ENCODE results near the gene VAPA. TPM values are rescaled to one million over a fixed set of nuclear protein-coding genes. Genes with fewer than 3 reads are reported as not detected.
"Not testable (repeated sequence)": the region's sequence is repeated elsewhere in the genome, so short reads cannot be mapped to it uniquely, and the experiment has no call there.

Gene VAPA
- total RNA-seq, 2 experiments from 2014 or later = 162 to 177 TPM

DNA sequence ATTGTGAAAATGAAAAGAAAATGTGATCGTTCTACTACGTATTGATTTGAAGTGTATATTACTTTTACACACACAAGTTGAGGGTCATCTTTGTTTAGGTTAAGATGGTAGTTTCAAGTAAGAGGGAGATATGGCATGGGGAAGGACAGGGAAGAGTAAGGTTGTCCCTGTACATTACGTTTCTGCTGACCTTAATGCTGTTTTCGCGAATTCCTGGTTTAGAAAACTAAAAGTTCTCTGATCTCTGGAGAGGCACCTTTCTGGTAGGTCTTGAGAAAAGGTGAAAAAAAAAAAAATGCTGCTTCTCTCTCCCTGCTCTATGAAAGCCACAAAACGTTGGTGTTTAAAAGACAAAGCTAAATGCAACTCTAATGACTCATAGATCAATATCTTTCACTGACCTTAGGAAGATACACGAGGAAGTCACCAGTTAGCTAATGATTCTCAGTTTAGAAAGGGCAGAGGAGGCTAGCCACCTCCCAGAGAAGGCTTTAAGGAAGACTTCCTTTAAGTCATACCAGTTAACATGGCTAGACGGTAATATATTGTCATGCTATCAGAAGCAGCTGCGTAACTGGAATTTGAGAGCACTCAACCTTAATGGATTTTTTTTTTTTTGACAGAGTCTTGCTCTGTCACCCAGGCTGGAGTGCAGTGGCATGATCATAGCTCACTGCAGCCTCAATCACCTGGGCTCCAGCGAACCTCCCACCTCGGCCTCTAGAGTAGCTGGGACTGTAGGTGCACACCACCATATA lies 14.8 kb upstream of the VAPA start:
- POLR2A ChIA-PET = no interaction called here
- H3K27me3 Mint-ChIP-seq = peaks cover 9% of the 10 kb centered on the region
- no peak for ATAC-seq (ENCODE audit: poor library complexity)

DNA sequence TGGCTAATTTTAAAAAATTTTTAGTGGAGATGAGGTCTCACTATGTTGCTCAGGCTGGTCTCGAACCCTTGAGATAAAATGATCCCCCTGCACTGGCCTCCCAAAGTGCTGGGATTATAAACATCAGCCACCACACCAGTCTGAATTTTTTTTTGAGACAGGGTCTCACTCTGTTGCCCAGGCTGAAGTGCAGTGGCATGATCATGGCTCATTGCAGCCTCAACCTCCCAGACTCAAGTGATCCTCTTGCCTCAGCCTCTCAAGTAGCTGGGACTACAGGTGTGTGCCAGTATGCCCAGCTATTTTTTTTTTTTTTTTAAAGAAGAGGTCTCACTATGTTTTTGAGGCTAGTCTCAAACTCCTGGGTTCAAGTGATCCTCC lies 14.3 kb upstream of the VAPA start:
- H3K27ac Mint-ChIP-seq; ATAC-seq (ENCODE audit: poor library complexity); H3K36me3 ChIP-seq (ENCODE audit: insufficient read depth, low read length); H3K9me3 ChIP-seq (ENCODE audit: control insufficient read depth in 1 of 2, insufficient read depth in 1 of 2, low read length in 2 of 2); CTCF ChIA-PET; POLR2A ChIA-PET; H3K4me3 ChIP-seq (ENCODE audit: low read length); H3K9me3 Mint-ChIP-seq; intact Hi-C loops (cut with DNase I, micrococcal nuclease); H3K4me1 ChIP-seq (ENCODE audit: insufficient read depth, low read length); H3K27ac ChIP-seq (ENCODE audit: low read depth in 1 of 2, low read length in 2 of 2); DNase-seq; H3K4me1 Mint-ChIP-seq (ENCODE audit: low read depth); H3K27me3 Mint-ChIP-seq; H3K27me3 ChIP-seq (ENCODE audit: control insufficient read depth in 1 of 2, insufficient read depth in 2 of 2, low read length in 2 of 2); H3K4me3 Mint-ChIP-seq; H3K36me3 Mint-ChIP-seq (ENCODE audit: low read depth): not testable (repeated sequence)

More for the DNA sequence above, 14.8 kb upstream of the VAPA start:
- no peak overlapping the region for H3K27ac ChIP-seq (ENCODE audit: low read depth in 1 of 2, low read length in 2 of 2)
- CTCF ChIA-PET = no interaction called here
- intact Hi-C loops (cut with DNase I, micrococcal nuclease) = no loop called here
- no peaks in the 10 kb centered on the region for H3K36me3 ChIP-seq (ENCODE audit: insufficient read depth, low read length)
- H3K4me3 ChIP-seq (ENCODE audit: low read length) = no peak overlapping the region
- no peak for DNase-seq
- no peaks in the 10 kb centered on the region for H3K4me1 Mint-ChIP-seq (ENCODE audit: low read depth)
- no peaks in the 10 kb centered on the region for H3K36me3 Mint-ChIP-seq (ENCODE audit: low read depth)
- TF ChIP-seq, protein P1, sequence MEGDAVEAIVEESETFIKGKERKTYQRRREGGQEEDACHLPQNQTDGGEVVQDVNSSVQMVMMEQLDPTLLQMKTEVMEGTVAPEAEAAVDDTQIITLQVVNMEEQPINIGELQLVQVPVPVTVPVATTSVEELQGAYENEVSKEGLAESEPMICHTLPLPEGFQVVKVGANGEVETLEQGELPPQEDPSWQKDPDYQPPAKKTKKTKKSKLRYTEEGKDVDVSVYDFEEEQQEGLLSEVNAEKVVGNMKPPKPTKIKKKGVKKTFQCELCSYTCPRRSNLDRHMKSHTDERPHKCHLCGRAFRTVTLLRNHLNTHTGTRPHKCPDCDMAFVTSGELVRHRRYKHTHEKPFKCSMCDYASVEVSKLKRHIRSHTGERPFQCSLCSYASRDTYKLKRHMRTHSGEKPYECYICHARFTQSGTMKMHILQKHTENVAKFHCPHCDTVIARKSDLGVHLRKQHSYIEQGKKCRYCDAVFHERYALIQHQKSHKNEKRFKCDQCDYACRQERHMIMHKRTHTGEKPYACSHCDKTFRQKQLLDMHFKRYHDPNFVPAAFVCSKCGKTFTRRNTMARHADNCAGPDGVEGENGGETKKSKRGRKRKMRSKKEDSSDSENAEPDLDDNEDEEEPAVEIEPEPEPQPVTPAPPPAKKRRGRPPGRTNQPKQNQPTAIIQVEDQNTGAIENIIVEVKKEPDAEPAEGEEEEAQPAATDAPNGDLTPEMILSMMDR (IDR thresholded peaks at IDR 0.05) = no peak
- H3K4me1 ChIP-seq (ENCODE audit: insufficient read depth, low read length) = no peaks in the 10 kb centered on the region
- H3K27me3 ChIP-seq (ENCODE audit: control insufficient read depth in 1 of 2, insufficient read depth in 2 of 2, low read length in 2 of 2) = no peaks in the 10 kb centered on the region
- no peak overlapping the region for H3K27ac Mint-ChIP-seq
- H3K4me3 Mint-ChIP-seq = no peak overlapping the region
- H3K9me3 Mint-ChIP-seq = no peaks in the 10 kb centered on the region
- H3K9me3 ChIP-seq (ENCODE audit: control insufficient read depth in 1 of 2, insufficient read depth in 1 of 2, low read length in 2 of 2) = no peaks in the 10 kb centered on the region

- Histone ChIP-seq H3K4me1 (ENCODE audit: insufficient read depth, low read length) (no peaks in the 10 kb centered on the region), H3K36me3 (ENCODE audit: insufficient read depth, low read length) (no peaks in the 10 kb centered on the region), H3K27me3 (ENCODE audit: control insufficient read depth in 1 of 2, insufficient read depth in 2 of 2, low read length in 2 of 2) (no peaks in the 10 kb centered on the region), H3K27ac (ENCODE audit: low read depth in 1 of 2, low read length in 2 of 2) (no peak overlapping the region), H3K9me3 (ENCODE audit: control insufficient read depth in 1 of 2, insufficient read depth in 1 of 2, low read length in 2 of 2) (no peaks in the 10 kb centered on the region), H3K4me3 (ENCODE audit: low read length) (no peak overlapping the region)
- TF ChIP-seq, protein P1 (IDR thresholded peaks at IDR 0.05) = no peak
- intact Hi-C loops (cut with DNase I, micrococcal nuclease) = no loop called here
- POLR2A ChIA-PET = no interaction called here
- CTCF ChIA-PET = no interaction called here
- no peak for DNase-seq
- peaks cover 16% of the 10 kb centered on the region for H3K27me3 Mint-ChIP-seq
- H3K4me1 Mint-ChIP-seq (ENCODE audit: low read depth) = no peaks in the 10 kb centered on the region
- H3K9me3 Mint-ChIP-seq = no peaks in the 10 kb centered on the region
- H3K4me3 Mint-ChIP-seq = no peak overlapping the region
- no peaks in the 10 kb centered on the region for H3K36me3 Mint-ChIP-seq (ENCODE audit: low read depth)
- no peak for ATAC-seq (ENCODE audit: poor library complexity)
- H3K27ac Mint-ChIP-seq = no peak overlapping the region
Measured at GRCh38 chr18:9900699-9901098, 13.1 kb upstream of the VAPA start.

GRCh38 chr18:9901377-9901776 lies 12.4 kb upstream of the VAPA start:
- ATAC-seq (ENCODE audit: poor library complexity) = no peak
- ChIA-PET POLR2A (no interaction called here), CTCF (no interaction called here)
- no peaks in the 10 kb centered on the region for H3K9me3 ChIP-seq (ENCODE audit: control insufficient read depth in 1 of 2, insufficient read depth in 1 of 2, low read length in 2 of 2)
- no peaks in the 10 kb centered on the region for H3K4me1 ChIP-seq (ENCODE audit: insufficient read depth, low read length)
- Mint-ChIP-seq H3K9me3 (no peaks in the 10 kb centered on the region), H3K27ac (no peak overlapping the region), H3K27me3 (peaks cover 23% of the 10 kb centered on the region), H3K36me3 (ENCODE audit: low read depth) (no peaks in the 10 kb centered on the region), H3K4me1 (ENCODE audit: low read depth) (no peaks in the 10 kb centered on the region), H3K4me3 (no peak overlapping the region)
- no peak overlapping the region for H3K27ac ChIP-seq (ENCODE audit: low read depth in 1 of 2, low read length in 2 of 2)
- H3K36me3 ChIP-seq (ENCODE audit: insufficient read depth, low read length) = no peaks in the 10 kb centered on the region
- TF ChIP-seq, protein P1 (IDR thresholded peaks at IDR 0.05) = no peak
- no peaks in the 10 kb centered on the region for H3K27me3 ChIP-seq (ENCODE audit: control insufficient read depth in 1 of 2, insufficient read depth in 2 of 2, low read length in 2 of 2)
- intact Hi-C loops (cut with DNase I, micrococcal nuclease) = no loop called here
- no peak overlapping the region for H3K4me3 ChIP-seq (ENCODE audit: low read length)
- DNase-seq = no peak

GRCh38 chr18:9902264-9902663 lies 11.6 kb upstream of the VAPA start:
- H3K36me3 Mint-ChIP-seq (ENCODE audit: low read depth); H3K9me3 Mint-ChIP-seq; H3K4me3 Mint-ChIP-seq; H3K27me3 ChIP-seq (ENCODE audit: control insufficient read depth in 1 of 2, insufficient read depth in 2 of 2, low read length in 2 of 2); H3K27ac Mint-ChIP-seq; H3K36me3 ChIP-seq (ENCODE audit: insufficient read depth, low read length); H3K9me3 ChIP-seq (ENCODE audit: control insufficient read depth in 1 of 2, insufficient read depth in 1 of 2, low read length in 2 of 2); CTCF ChIA-PET; ATAC-seq (ENCODE audit: poor library complexity); H3K27ac ChIP-seq (ENCODE audit: low read depth in 1 of 2, low read length in 2 of 2); intact Hi-C loops (cut with DNase I, micrococcal nuclease); H3K4me3 ChIP-seq (ENCODE audit: low read length); H3K4me1 Mint-ChIP-seq (ENCODE audit: low read depth); POLR2A ChIA-PET; DNase-seq; H3K4me1 ChIP-seq (ENCODE audit: insufficient read depth, low read length): not testable (repeated sequence)
- peaks cover 30% of the 10 kb centered on the region for H3K27me3 Mint-ChIP-seq
